Right renal pelvis (tissue), 4 donors: ENCODE results near the gene MAP1B. TPM values are rescaled to one million over a fixed set of nuclear protein-coding genes. Genes with fewer than 3 reads are reported as not detected.
A peak's percentile ranks its signal among the peaks of the same experiment; 100 is the strongest.

Source experiments
- DNase-seq, 4 donors: peaks; one replicate each; pipeline ENCODE4 v3.0.0-alpha.2; 2013; ENCODE audit warnings: low read depth in 4 of 4, low spot score in 3 of 4, missing footprints in 1 of 4
- polyA plus RNA-seq, 4 donors: library from polyadenylated mRNA; unstranded; fragments of 120-200 nt; gene quantifications; one replicate each; pipeline ENCODE4 v1.2.1, GENCODE V29; 2013; ENCODE audit not compliant: insufficient read length in 4 of 4

The MAP1B gene
- polyA plus RNA-seq, 4 donors, result 12.7 to 23.3 (median 13.9) TPM

DNA sequence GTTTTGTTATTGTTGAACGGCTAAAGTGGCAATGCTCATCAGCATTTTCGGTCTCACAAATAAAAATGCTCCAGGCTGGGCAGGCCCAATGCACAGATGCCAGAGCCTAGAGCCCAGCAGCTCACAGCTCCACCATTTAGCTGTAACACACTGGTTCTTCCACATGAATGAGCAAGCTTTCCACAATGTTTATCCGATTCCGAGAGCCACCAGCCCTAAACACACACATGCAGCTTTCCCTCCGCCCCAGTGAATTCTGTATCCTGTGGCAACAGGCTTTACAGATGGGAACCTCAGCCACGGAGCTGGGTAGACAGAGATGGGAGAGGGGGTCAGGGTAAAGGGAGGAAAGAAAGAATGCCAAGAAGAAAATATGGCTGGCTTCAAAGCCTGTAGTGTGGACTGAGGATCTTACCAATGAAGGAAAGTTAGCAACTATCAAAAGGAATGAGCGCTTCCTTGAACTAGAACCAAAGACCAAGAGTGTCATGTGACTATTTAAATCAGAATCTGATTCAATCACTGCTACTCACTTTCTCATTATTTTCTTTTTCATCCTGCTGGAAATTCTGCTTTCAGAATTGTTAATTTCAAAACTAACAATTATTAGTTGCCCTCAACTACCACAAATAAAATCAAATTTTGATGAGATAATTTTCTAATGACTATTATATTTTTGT lies 135.7 kb downstream of the MAP1B start:
- DNase-seq, result peak in 2 of 4 donors; percentile 28 to 41

DNA sequence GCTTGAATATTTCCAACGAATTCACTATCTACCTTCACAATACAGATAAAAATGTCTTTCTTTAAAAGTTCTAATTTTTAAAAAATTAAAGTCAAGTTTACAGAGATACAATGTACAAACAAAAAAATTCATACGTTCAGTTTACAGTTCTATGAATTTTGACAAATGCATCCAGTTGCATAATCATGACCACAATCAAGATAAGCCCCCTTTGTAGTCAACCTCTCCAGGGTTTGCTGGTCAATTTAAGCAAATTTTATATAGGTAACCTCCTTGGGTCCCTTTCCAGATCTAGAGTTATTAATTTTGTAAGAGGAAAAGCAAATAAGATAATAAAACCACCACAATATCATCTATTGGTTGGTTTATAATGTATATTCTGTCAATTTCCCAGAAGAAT lies 136.4 kb downstream of the MAP1B start:
- DNase-seq, result no peak

DNA sequence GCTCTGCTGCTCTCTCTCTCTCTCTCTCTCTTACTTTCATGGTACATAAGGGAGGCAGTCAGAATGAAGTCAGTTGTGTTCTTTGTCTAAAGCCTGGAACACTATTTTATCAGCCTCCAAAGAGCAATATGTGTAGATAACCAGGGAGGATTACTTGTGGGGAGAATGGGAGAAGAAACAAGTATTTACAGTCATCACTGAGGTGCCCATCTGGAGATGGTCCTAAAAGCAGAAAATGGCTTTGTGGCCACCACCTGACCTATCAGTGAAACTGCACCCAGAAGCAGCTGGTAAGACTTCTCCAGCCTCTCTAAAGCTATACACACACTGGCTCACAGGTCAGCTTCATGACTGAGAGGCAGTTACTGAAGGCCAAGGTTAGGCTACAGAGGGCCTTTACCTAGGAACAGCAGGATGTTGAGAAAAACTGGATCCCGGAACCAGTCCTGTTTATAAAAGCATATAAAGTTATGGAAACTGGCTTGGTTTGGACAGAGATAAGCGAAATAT lies 137.6 kb downstream of the MAP1B start:
- no peak for DNase-seq

DNA sequence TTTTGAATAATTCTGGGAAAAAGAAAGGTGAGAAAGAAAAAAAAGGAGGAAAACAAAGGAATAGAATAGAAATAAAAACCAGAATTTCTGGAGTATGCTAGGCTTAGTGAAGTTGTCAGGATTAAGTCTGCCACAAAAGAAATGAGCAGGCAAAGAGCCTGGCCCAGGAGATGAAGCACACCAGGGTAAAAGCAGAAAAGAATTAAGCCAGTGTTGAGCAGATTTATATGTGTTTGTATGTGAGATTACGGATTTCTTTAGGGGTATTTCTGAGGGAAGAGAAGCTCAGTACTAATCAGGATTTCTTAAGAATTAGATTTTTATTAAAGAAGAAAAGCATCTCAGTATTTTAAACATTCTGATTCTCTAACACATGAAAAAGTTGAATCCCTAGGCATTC lies 138.3 kb downstream of the MAP1B start:
- no peak for DNase-seq

DNA sequence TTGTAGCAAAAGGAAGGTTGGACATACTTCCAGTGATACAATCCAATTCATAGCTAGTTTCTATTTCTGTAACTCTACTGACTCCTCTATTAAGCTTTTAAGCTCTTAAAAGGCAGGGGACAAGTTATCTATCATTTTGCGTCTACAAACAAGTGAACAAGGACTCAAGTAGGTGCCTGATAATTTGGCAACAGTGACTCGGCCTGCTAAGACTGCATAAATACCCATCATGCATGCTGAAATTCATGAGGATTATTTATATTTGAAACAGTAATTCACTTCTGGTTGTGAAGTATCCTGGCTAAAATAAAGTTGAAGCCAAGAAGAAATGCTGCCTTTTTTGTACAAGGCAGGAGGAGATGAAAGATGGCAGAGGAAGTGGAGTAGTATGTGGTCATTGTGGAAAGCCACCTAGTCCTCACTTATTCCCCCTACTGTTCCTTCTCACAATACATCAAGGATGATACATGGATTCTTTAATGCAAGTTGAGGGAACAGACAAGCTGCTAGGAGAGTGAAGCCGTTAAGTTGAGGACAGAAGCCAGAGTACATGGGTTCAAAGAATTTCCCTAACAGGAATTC lies 138.8 kb downstream of the MAP1B start:
- DNase-seq, result no peak

DNA sequence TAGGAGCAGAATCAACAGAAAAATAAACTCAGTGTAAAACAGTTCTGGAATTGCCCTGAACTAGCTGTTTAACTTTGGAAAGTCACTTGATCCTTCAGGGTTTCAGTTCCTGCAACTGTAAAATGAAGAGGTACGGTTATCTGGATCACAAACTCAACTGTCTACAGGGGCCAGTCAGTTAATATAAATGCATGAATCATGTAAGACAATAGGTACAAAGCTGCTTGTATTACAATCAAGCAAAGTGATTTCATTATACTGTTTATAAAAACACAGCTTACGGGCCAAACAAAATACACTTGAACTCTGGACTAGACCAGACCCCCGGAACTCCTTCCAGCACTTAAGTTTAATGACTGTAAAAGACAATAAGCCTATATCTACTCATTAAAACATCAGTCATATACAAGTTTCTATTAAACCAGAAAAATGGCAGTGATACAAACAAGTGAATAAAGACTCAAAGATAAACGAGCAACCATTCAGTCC lies 139.7 kb downstream of the MAP1B start:
- DNase-seq, result no peak

DNA sequence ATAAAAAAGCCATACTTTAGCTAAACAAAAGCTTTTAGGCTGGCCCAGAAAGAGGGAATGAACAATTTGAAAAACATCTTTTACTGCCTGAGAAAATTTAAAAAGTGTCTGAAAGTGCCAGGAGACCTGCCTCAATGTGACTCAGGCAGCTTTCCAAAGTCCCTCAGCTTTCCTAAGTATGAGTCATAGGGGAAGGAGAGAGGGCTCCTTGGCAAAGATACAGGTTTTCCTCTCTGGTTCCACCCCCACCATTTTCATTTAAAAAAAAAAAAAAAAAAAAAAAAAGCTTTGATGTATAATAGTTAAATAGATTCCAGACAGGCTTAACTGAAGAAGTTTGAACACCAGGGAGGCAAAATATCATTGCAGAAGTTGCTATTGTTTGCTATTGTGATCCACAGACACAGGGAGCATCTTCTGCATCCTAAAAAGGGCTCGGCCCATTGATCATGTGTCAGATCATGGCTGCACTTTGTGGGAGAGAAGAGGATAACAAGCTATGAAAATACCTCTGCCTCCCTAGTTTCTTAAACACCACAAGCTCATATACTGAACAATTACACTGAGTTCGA lies 141.2 kb downstream of the MAP1B start:
- DNase-seq, result no peak

DNA sequence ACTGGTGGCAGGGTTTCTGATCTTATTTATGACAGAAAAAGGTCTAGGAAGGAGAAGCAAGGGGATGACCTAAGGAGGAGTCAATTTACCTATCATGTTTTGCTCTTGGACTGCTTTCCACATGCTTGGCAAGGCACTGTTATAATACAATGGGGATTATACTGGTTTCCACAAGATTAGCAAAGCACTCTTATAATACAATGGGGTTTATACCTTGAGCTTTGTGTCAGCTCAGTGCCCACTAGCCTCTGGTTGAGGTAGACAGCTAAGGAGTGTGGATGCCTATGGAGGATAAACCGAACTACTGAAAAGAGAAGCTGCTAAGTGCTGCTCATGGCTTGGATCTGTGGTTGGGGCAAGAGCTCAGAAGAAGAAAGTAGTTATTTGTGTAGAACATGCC lies 144.1 kb downstream of the MAP1B start:
- no peak for DNase-seq

DNA sequence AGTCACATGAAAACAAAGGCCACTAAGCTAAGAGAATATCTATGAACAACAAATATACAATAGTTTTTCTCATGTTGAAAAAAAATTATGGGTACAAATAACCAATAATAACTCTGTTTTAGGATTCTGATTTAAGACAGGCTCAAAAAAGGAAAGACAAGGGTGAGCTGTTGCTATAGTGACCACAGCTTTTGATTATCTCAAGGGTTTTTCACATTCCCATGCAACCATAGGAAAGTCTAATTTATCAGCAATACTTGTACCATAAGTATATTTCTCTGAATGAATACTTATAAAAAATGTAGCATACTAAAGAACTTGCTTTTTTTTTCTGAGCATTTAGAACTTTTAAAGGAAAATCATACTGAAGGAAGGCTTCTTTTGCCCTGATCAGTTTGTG lies 144.7 kb downstream of the MAP1B start:
- no peak for DNase-seq

DNA sequence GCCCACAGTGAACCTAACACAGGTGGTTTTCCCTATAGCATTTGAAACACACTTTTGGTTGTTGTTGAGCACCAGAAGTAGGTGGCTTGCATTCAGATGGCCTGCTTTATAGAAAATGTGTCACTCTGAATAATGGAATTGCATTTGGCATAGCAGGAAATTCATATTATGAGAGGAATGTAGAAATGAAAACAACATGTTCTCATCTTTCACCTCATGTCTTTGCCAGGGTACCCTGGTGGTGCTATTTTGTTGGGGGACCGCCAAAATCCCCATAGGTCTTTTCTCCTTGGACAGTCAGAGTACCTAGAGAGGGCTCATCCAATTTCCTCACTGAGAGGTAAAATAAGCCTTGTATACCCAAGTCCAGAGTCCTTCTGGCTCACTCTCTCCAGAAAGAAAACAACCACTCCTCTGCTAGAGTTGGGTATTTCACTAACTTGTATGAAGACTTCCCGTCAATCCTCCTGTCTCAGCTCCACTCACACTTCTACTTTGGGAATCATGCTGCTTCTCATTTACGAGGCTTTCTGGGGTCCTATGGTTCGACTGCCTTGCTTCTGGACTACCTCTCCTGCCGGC lies 145.4 kb downstream of the MAP1B start:
- no peak for DNase-seq

DNA sequence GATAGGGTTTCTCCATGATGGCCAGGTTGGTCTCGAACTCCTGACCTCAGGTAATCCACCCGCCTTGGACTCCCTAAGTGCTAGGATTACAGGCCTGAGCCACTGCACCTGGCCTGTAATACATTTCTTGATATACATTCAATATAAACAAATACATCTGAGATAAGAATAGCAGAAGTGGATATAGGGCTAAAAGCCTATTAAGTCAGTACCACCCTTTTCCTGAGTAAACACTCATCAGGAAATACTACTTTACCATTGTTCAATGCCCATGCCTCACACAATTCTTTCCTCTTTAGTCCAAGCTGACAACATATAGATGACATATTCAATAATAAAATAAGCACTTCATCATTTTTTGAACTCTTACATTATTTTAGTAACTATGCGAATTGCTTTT lies 148.0 kb downstream of the MAP1B start:
- no peak for DNase-seq

DNA sequence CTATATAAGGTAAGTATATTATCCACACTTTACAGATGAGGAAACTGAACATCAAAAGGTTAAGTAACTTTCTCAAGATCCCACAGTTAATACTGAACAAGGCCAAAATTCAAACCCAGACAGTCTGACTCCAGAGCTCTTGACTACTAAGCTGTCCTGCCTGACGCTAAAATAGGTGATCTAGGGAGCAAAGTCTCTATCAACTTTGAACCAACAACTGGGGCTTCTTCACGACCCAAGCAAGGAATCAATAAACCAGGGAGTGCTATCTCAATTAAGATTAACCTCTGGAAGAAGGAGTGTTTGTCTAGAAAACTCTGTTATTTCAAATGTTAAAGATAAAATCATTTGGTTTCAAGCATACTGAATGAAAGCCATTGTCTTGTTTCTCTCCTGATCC lies 148.4 kb downstream of the MAP1B start:
- DNase-seq, result no peak

DNA sequence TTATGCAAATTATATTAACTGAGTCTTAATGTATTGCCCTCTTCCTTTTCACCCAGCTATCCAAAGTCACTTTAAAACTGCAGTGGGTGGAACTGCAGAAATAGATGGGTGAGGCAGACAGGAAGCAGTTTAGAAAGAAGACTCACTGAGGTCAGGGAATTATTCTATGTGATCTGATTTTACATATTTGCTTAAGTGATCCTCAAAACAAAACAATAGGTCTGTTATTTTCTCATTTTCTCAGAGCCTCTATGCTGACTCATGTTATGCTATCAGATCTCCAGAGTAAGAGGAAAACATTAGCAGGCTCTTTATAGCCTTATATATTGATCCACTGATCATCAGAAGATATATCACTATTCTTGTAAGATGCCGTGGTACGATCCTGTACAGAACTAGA lies 149.3 kb downstream of the MAP1B start:
- no peak for DNase-seq

Other genes starting within 250 kb of the MAP1B start
- 10 to 100 TPM; 63.4 to 73.8 (median 70.4) TPM for gene MRPS27, start 212.8 kb downstream of the MAP1B start, polyA plus RNA-seq
- gene PTCD2, start 212.9 kb downstream of the MAP1B start, polyA plus RNA-seq, result 10 to 100 TPM; 11.8 to 13.7 (median 13.2) TPM